Fibroblast of lung (primary cell): Measurements from ENCODE around the gene GIGYF2.

ENCODE experiments used
- CTCF ChIP-seq, 2 donors: IDR thresholded peaks in 1 of 2; conservative IDR thresholded peaks in 1 of 2; 1 replicate in 1 of 2; 2 replicates in 1 of 2; pipeline ENCODE4 v1.5.1; 2011 to 2012; ENCODE audit warnings: low read length in 2 of 2, control low read depth in 1 of 2, inconsistent platforms in 1 of 2, low read depth in 1 of 2, mild to moderate bottlenecking in 1 of 2
- EZH2 ChIP-seq: IDR thresholded peaks from 2 replicates; pipeline ENCODE4 v1.5.1; 2012; ENCODE audit warnings: low read length, control low read depth, mild to moderate bottlenecking; ENCODE audit errors: missing control alignments

GRCh38 chr2:232810444-232810843 lies 113.3 kb downstream of the GIGYF2 start:
- no peak for TF ChIP-seq CTCF (conservative IDR thresholded peaks at IDR 0.05 in 1 of 2, IDR thresholded peaks at IDR 0.05 in 1 of 2; ENCODE audit: low read depth in 1 of 2, low read length in 2 of 2)
- no peak for TF ChIP-seq EZH2
